ENCODE measurements around the gene ATOSB. TPM values are rescaled to one million over a fixed set of nuclear protein-coding genes. Genes with fewer than 3 reads are reported as not detected.
A peak's percentile ranks its signal among the peaks of the same experiment; 100 is the strongest.
"Not testable (repeated sequence)": the region's sequence is repeated elsewhere in the genome, so short reads cannot be mapped to it uniquely, and the experiment has no call there.

Gene ATOSB, protein sequence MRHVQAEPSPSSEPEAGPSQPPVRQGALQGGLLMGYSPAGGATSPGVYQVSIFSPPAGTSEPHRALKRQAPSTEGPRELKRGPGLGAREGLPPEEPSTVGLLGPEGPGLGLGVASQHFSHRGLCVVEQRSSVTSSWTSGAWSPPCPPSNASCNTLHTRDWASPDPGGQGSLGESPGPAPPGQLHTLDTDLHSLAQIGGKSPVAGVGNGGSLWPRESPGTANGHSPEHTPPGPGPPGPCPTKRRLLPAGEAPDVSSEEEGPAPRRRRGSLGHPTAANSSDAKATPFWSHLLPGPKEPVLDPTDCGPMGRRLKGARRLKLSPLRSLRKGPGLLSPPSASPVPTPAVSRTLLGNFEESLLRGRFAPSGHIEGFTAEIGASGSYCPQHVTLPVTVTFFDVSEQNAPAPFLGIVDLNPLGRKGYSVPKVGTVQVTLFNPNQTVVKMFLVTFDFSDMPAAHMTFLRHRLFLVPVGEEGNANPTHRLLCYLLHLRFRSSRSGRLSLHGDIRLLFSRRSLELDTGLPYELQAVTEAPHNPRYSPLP
- total RNA-seq = 10 to 100 TPM; 10.6 to 18.8 TPM

GRCh38 chr9:35115680-35116538 is at the start of gene ATOSB:
Gene ATOSB (minus strand): TSS chr9:35115862. CDS start chr9:35108274, 7,588 bp downstream.
- Mint-ChIP-seq H3K4me1 (peaks cover 27% of the 10 kb centered on the region), H3K9me3 (no peaks in the 10 kb centered on the region), H3K27me3 (no peaks in the 10 kb centered on the region), H3K36me3 (ENCODE audit: low read depth) (no peaks in the 10 kb centered on the region), H3K27ac (peak within 1 kb of the TSS; percentile 83), H3K4me3 (peak within 1 kb of the TSS; percentile 80)
- ATAC-seq (replicated peaks) = peak; percentile 69

GRCh38 chr9:35164711-35165110 is 49.0 kb upstream of the ATOSB start:
- Mint-ChIP-seq H3K9me3 (no peaks in the 10 kb centered on the region), H3K36me3 (ENCODE audit: low read depth) (no peaks in the 10 kb centered on the region), H3K27me3 (no peaks in the 10 kb centered on the region), H3K4me1 (peaks cover 6% of the 10 kb centered on the region), H3K4me3 (no peak overlapping the region), H3K27ac (no peak overlapping the region)
- no peak for ATAC-seq (replicated peaks)

GRCh38 chr9:35163413-35163812 is 47.8 kb upstream of the ATOSB start:
- H3K36me3 Mint-ChIP-seq (ENCODE audit: low read depth) = no peaks in the 10 kb centered on the region
- H3K4me3 Mint-ChIP-seq = peak overlapping the region; percentile 80
- H3K9me3 Mint-ChIP-seq = no peaks in the 10 kb centered on the region
- ATAC-seq (replicated peaks) = no peak
- no peak overlapping the region for H3K27ac Mint-ChIP-seq
- peaks cover 6% of the 10 kb centered on the region for H3K4me1 Mint-ChIP-seq
- no peaks in the 10 kb centered on the region for H3K27me3 Mint-ChIP-seq

DNA sequence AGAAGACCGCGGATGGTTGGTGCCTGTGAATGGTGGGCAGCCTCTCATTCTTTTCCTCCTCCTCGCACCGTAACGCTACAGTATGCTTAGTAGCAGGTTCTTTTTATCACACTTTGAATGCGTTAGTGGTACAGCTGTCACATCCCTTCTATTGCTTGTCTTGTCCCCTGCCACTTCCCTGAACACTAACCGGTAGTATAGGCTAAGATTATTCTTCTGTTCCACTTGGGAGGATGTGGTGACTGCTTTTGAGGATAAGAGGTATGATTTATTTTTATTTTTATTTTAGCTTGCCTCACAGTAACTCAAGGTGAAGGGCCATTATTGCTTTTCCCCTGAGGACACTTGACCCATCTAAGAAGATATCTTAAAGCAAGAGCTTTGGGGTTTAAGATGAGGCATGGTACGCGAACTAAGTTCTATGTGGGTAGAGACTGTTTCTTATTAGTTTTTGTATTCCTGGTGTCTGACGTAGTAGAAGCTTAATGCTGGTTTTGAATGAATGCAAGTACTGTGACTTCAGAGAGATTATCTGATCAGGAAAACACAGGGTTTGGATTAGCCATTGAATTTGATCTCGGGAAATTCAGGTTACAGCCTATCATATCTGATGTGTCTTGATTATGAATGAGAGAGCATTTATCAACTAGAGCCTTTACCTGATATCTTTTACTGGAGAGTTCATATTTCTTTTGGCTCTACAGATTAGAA is 47.1 kb upstream of the ATOSB start:
- H3K9me3 Mint-ChIP-seq = no peaks in the 10 kb centered on the region
- H3K27ac Mint-ChIP-seq = no peak overlapping the region
- H3K4me3 Mint-ChIP-seq = peak overlapping the region; percentile 80
- no peak for ATAC-seq (replicated peaks)
- no peaks in the 10 kb centered on the region for H3K36me3 Mint-ChIP-seq (ENCODE audit: low read depth)
- no peaks in the 10 kb centered on the region for H3K27me3 Mint-ChIP-seq
- peaks cover 6% of the 10 kb centered on the region for H3K4me1 Mint-ChIP-seq

DNA sequence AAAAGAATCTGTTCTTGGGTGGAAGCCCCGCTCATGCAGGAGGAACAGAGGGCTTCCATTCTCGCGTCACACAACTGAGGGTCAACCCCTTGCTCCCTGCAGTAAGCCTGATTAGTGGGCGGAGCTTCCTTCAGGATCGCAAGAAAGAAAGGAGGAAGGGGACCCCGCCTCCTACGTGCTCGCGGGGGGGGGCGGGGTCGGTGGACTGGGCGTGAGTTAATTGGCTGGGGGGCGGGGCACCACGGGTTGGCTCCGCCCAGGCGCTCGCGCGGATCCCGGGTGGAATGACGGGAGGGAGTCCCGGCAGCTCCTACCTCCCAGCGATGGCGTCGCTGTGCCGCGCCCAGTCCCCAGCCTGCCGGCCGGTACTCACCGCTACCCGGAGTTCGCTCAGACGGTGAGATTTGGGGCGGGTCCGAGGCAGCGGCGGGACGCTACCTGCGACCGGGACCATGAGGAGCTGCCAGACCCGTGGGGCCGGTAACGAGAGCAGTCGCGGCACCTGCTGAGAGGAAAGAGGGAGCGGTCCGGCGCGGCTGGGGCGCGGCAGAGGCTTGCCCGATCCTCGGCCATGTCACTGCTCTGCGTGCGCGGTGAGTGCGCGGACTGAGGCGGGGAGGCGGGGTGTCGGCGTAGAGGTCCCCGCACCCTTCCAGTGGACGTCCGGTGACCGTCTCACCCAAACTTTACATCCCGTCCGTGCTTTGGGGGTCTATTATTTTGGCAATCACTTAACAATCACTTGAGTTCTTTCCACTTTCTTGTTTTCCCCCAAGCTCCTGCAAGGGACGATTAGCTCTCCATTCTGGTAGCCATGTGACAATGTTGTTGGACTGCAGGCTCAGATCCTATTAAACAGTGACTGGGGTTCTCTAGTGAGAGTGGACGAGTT is 46.3 kb upstream of the ATOSB start, which contains the start of gene UNC13B:
Gene UNC13B (plus strand): TSS at position 297 of the 892 bp plus-strand sequence. CDS start 275 bp downstream, at position 572.
- peak within 1 kb of the TSS; percentile 80 for H3K4me3 Mint-ChIP-seq
- no peaks in the 10 kb centered on the region for H3K27me3 Mint-ChIP-seq
- no peaks in the 10 kb centered on the region for H3K9me3 Mint-ChIP-seq
- H3K4me1 Mint-ChIP-seq = peaks cover 6% of the 10 kb centered on the region
- H3K27ac Mint-ChIP-seq = no peak within 1 kb of the TSS
- peak; percentile 93 for ATAC-seq (replicated peaks)
- H3K36me3 Mint-ChIP-seq (ENCODE audit: low read depth) = no peaks in the 10 kb centered on the region

- no peak for ATAC-seq (replicated peaks)
- Mint-ChIP-seq H3K27me3 (no peaks in the 10 kb centered on the region), H3K27ac (no peak overlapping the region), H3K9me3 (no peaks in the 10 kb centered on the region), H3K36me3 (ENCODE audit: low read depth) (no peaks in the 10 kb centered on the region), H3K4me1 (no peaks in the 10 kb centered on the region), H3K4me3 (no peak overlapping the region)
Observed at GRCh38 chr9:35158501-35159280, 43.0 kb upstream of the ATOSB start.

- H3K27me3 Mint-ChIP-seq; ATAC-seq (replicated peaks); H3K9me3 Mint-ChIP-seq; H3K4me3 Mint-ChIP-seq; H3K4me1 Mint-ChIP-seq; H3K27ac Mint-ChIP-seq; H3K36me3 Mint-ChIP-seq (ENCODE audit: low read depth): not testable (repeated sequence)
Observed at GRCh38 chr9:35157836-35158235, 42.2 kb upstream of the ATOSB start.

GRCh38 chr9:35156781-35157180 is 41.1 kb upstream of the ATOSB start:
- Mint-ChIP-seq H3K4me1 (no peaks in the 10 kb centered on the region), H3K36me3 (ENCODE audit: low read depth) (no peaks in the 10 kb centered on the region), H3K27me3 (no peaks in the 10 kb centered on the region), H3K27ac (no peak overlapping the region), H3K9me3 (no peaks in the 10 kb centered on the region), H3K4me3 (no peak overlapping the region)
- no peak for ATAC-seq (replicated peaks)

DNA sequence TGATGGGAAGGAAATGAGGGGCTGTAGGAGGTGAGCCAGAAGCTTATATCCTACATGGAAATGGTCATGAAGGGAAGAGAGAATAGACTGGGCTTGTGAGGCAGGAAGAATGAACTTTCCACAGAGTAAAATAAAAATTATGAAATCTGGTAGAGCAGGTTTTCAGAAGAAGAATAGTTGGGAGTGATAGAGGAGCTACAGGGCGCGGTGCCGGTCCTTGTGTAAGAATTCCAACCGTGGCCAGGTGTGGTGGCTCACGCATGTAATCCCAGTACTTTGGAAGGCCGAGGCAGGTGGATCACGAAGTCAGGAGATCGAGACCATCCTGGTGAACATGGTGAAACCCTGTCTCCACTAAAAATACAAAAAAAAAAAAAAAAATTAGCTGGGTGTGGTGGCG is 37.3 kb upstream of the ATOSB start:
- Mint-ChIP-seq H3K4me3 (no peak overlapping the region), H3K27ac (no peak overlapping the region), H3K4me1 (no peaks in the 10 kb centered on the region), H3K27me3 (peaks cover 2% of the 10 kb centered on the region), H3K36me3 (ENCODE audit: low read depth) (no peaks in the 10 kb centered on the region), H3K9me3 (peaks cover 15% of the 10 kb centered on the region)
- ATAC-seq (replicated peaks) = no peak

GRCh38 chr9:35147941-35148563 is 32.4 kb upstream of the ATOSB start:
- H3K4me3 Mint-ChIP-seq; H3K27me3 Mint-ChIP-seq; H3K27ac Mint-ChIP-seq; H3K4me1 Mint-ChIP-seq; H3K36me3 Mint-ChIP-seq (ENCODE audit: low read depth); ATAC-seq (replicated peaks): not testable (repeated sequence)
- peaks cover 22% of the 10 kb centered on the region for H3K9me3 Mint-ChIP-seq

DNA sequence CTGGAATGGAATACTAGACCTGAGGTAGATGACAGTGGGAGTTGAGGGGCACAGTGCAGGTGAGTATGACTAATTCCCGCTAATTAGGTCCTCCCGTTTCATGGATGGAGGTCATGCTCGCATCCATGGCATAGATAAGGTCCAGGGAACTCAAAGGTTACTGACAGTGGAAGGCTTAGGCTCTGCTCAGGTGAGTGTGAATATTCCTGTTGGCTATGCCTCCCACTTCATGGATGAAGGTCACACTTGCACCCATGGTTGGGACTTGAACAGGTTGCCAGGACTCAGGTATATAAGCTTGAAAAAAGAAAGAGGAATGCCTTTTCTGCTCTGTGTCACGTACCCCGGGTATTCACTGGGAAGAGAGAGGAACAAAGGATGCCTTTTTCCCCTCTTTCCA is 26.4 kb upstream of the ATOSB start:
- H3K4me1 Mint-ChIP-seq = no peaks in the 10 kb centered on the region
- no peak overlapping the region for H3K27ac Mint-ChIP-seq
- peaks cover 2% of the 10 kb centered on the region for H3K27me3 Mint-ChIP-seq
- H3K9me3 Mint-ChIP-seq = peaks cover 3% of the 10 kb centered on the region
- no peak overlapping the region for H3K4me3 Mint-ChIP-seq
- ATAC-seq (replicated peaks) = no peak
- H3K36me3 Mint-ChIP-seq (ENCODE audit: low read depth) = no peaks in the 10 kb centered on the region

DNA sequence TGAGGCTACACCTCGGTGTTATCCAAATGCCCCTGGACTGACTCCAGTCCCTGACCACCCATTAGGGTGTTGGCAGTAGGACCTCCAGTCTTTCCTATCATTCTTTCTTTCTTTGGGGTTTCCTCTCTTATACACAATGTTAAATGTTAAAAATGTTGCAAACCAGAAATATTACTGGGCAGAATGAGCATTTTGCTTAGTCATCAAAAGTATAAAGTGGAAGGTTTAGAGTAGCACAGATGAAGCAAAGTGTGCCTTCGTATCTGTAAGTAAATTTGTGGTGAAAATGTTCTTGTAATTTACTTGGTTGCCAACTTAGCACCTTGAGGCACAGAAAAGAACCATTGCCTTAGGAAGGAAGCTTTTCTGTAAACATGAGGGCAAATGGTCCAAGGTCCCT is 24.4 kb upstream of the ATOSB start:
- H3K27me3 Mint-ChIP-seq = peaks cover 2% of the 10 kb centered on the region
- no peaks in the 10 kb centered on the region for H3K4me1 Mint-ChIP-seq
- no peak for ATAC-seq (replicated peaks)
- no peak overlapping the region for H3K27ac Mint-ChIP-seq
- H3K9me3 Mint-ChIP-seq = peaks cover 3% of the 10 kb centered on the region
- no peak overlapping the region for H3K4me3 Mint-ChIP-seq
- H3K36me3 Mint-ChIP-seq (ENCODE audit: low read depth) = no peaks in the 10 kb centered on the region
